Measurements from ENCODE around the gene GPR108. TPM values are rescaled to one million over a fixed set of nuclear protein-coding genes. Genes with fewer than 3 reads are reported as not detected.

Gene GPR108
- total RNA-seq, 1 experiment from 2014 or later, result 36.4 TPM

DNA sequence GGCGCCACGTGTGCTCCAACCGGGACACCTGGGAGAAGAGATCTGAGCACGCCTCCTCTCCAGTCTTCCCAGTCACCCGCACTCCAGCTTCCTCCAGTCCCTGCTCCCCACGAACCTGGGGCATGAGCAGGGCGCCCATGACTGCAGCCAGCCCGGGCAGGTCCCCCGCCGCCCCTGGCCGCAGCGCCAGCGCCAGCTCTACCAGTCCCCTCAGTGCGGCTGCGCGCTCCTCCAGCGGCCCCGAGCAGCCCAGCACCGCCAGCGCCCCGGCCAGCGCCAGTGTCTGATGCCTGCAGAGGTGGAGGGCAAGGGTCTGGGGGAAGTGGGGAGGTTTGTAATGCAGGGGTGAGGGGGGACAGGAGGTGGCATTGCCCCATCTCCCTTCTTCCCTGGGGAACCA, 16.8 kb upstream of the GPR108 start:
- ChIA-PET POLR2A (ENCODE audit: low non-redundant PET) (no interaction called here), CTCF (no interaction called here)
- Histone ChIP-seq H3K27me3 (replicated peaks; ENCODE audit: insufficient read depth, low read depth, low read length, poor library complexity) (no peaks in the 10 kb centered on the region), H3K9me3 (ENCODE audit: low read depth, low read length, poor library complexity, severe bottlenecking) (no peaks in the 10 kb centered on the region), H3K4me3 (ENCODE audit: low read depth, low read length, poor library complexity, severe bottlenecking) (no peak overlapping the region), H3K4me1 (ENCODE audit: insufficient read depth, low read length, poor library complexity, severe bottlenecking) (peaks cover 3% of the 10 kb centered on the region), H3K27ac (ENCODE audit: low read depth, low read length, poor library complexity, severe bottlenecking) (no peak overlapping the region), H3K36me3 (ENCODE audit: insufficient read depth, low read length, poor library complexity, severe bottlenecking) (peaks cover 34% of the 10 kb centered on the region)
- TF ChIP-seq EZH2 (IDR thresholded peaks at IDR 0.05; ENCODE audit: borderline replicate concordance, low read depth, low read length, poor library complexity, severe bottlenecking), result no peak
- TF ChIP-seq, protein P1, sequence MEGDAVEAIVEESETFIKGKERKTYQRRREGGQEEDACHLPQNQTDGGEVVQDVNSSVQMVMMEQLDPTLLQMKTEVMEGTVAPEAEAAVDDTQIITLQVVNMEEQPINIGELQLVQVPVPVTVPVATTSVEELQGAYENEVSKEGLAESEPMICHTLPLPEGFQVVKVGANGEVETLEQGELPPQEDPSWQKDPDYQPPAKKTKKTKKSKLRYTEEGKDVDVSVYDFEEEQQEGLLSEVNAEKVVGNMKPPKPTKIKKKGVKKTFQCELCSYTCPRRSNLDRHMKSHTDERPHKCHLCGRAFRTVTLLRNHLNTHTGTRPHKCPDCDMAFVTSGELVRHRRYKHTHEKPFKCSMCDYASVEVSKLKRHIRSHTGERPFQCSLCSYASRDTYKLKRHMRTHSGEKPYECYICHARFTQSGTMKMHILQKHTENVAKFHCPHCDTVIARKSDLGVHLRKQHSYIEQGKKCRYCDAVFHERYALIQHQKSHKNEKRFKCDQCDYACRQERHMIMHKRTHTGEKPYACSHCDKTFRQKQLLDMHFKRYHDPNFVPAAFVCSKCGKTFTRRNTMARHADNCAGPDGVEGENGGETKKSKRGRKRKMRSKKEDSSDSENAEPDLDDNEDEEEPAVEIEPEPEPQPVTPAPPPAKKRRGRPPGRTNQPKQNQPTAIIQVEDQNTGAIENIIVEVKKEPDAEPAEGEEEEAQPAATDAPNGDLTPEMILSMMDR (conservative IDR thresholded peaks at IDR 0.05; ENCODE audit: low read depth, low read length), result no peak
- no TSS peak for BruUV-seq (replicated peaks)
- DNase-seq (ENCODE audit: low spot score), result no peak
- intact Hi-C loops (cut with micrococcal nuclease; ENCODE audit: unreplicated experiment), result loop anchor here (5.0 kb wide), 1 partner anchor 237 kb away; no protein-coding TSS in a partner anchor

DNA sequence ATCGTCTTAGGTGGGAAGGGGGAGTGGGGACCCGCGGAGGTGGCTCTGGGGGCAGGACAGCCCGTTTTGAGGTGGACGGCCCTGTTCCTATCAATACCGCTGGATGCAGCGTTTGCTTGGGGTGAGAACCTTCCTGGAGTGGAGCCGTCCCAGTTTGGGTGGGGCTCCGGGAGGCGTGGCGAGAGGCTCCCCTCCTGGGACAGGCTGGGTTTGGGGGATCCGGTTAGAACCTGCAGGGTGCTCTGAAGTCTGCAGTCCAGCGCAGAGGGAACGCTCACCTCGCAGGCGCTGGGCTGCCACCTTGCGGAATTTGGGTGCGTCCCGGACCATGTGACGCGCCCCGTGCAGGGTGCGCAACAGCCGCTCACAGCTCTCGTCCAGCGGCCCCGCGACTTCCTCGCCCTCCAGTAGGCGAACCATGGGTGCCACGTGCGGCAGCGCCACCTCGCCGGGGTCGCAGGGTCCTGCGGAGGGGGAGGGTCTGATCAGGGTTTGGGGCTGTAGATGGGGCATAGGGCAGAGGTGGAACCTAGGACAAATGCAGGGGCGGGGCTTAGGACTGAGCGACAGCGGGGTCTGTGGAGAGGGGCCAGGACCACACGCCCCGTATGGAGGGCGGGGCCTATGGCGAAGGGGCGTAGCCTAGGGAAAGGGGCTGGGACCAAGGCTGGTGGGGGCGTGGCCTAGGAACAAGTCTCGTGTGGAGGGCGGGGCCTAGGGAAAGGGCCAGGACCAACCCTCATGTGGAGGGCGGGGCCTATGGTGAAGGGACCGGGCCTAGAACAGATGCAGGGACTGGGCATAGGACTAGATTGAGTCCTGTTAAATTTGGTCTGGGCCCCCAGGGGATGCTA, 16.0 kb upstream of the GPR108 start:
- peak; percentile 96 for DNase-seq (ENCODE audit: low spot score)
- Histone ChIP-seq H3K36me3 (ENCODE audit: insufficient read depth, low read length, poor library complexity, severe bottlenecking) (peaks cover 42% of the 10 kb centered on the region), H3K9me3 (ENCODE audit: low read depth, low read length, poor library complexity, severe bottlenecking) (no peaks in the 10 kb centered on the region), H3K27ac (ENCODE audit: low read depth, low read length, poor library complexity, severe bottlenecking) (peak overlapping the region; percentile 48), H3K27me3 (replicated peaks; ENCODE audit: insufficient read depth, low read depth, low read length, poor library complexity) (no peaks in the 10 kb centered on the region), H3K4me1 (ENCODE audit: insufficient read depth, low read length, poor library complexity, severe bottlenecking) (peaks cover 3% of the 10 kb centered on the region), H3K4me3 (ENCODE audit: low read depth, low read length, poor library complexity, severe bottlenecking) (peak overlapping the region; percentile 50)
- ChIA-PET CTCF (interaction anchor here (1.1 kb wide), 1 partner anchor 237 kb away, joined by 10 read pairs; no protein-coding TSS in a partner anchor), POLR2A (ENCODE audit: low non-redundant PET) (interaction anchor here (0.6 kb wide), 1 partner anchor 223 kb away, joined by 3 read pairs; the partner anchor contains the start of gene TNFSF9)
- no TSS peak for BruUV-seq (replicated peaks)
- intact Hi-C loops (cut with micrococcal nuclease; ENCODE audit: unreplicated experiment), result loop anchor here (1.0 to 5.0 kb wide), 2 partner anchors 14 to 236 kb away; partner anchors contain the start of gene SH2D3A
- TF ChIP-seq, protein P1 (conservative IDR thresholded peaks at IDR 0.05; ENCODE audit: low read depth, low read length), result peak; percentile 62
- no peak for TF ChIP-seq EZH2 (IDR thresholded peaks at IDR 0.05; ENCODE audit: borderline replicate concordance, low read depth, low read length, poor library complexity, severe bottlenecking)

DNA sequence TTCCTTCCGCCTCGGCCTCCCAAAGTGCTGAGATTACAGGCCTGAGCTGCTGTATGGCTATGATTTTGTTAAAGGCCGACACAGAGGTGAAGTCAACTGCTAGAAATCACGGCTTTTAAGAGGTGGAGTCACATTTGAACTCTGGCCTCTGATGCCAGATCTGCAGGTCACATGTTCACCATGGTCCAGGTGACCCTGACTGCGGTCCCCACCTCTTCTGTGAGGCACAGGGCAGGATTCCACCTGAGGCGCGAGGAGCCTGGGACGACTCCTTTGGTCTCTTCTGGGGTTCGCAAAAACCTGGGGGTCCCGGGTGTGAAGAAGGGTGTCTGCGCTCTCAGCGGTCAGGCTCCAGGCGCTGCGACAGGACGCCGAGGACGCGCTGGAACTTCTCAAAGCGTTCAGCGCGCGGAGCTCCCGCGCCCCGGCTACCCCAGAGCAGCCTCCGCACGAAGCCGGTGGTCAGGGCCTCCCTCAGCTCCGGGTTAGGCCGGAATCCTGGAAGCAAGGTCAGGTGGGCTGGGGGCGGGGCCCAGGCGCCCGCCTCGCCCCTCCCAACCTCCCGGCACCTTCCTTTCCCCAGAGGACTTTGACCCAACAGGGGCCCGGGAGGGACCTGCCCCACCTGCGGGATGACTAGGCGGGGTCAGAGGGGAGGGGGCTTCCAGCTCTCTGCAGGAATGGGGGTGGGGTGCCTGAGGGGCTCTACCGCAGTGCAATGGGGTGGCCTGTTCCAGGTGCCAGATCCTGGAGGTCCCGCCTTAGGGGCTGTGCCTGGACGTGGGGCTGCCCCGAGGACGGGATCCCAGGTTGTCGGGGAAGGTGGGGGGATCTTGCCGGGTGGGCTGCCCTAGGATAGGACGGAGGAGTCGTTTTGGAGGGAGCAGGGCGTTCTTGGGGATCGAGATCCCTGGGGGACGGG, 15.1 kb upstream of the GPR108 start:
- H3K9me3 ChIP-seq (ENCODE audit: low read depth, low read length, poor library complexity, severe bottlenecking), result no peaks in the 10 kb centered on the region
- no peak for TF ChIP-seq EZH2 (IDR thresholded peaks at IDR 0.05; ENCODE audit: borderline replicate concordance, low read depth, low read length, poor library complexity, severe bottlenecking)
- TF ChIP-seq, protein P1 (conservative IDR thresholded peaks at IDR 0.05; ENCODE audit: low read depth, low read length), result no peak
- H3K27ac ChIP-seq (ENCODE audit: low read depth, low read length, poor library complexity, severe bottlenecking), result no peak overlapping the region
- CTCF ChIA-PET, result interaction anchor here (0.6 to 1.1 kb wide), 2 partner anchors 111 to 236 kb away, joined by 4 to 10 read pairs; no protein-coding TSS in a partner anchor
- peak overlapping the region; percentile 50 for H3K4me3 ChIP-seq (ENCODE audit: low read depth, low read length, poor library complexity, severe bottlenecking)
- peaks cover 51% of the 10 kb centered on the region for H3K36me3 ChIP-seq (ENCODE audit: insufficient read depth, low read length, poor library complexity, severe bottlenecking)
- DNase-seq (ENCODE audit: low spot score), result no peak
- peaks cover 3% of the 10 kb centered on the region for H3K4me1 ChIP-seq (ENCODE audit: insufficient read depth, low read length, poor library complexity, severe bottlenecking)
- no peaks in the 10 kb centered on the region for H3K27me3 ChIP-seq (replicated peaks; ENCODE audit: insufficient read depth, low read depth, low read length, poor library complexity)
- no TSS peak for BruUV-seq (replicated peaks)
- POLR2A ChIA-PET (ENCODE audit: low non-redundant PET), result interaction anchor here (0.6 kb wide), 1 partner anchor 222 kb away, joined by 3 read pairs; the partner anchor contains the start of gene TNFSF9
- intact Hi-C loops (cut with micrococcal nuclease; ENCODE audit: unreplicated experiment), result loop anchor here (1.0 to 5.0 kb wide), 2 partner anchors 15 to 235 kb away; partner anchors contain the start of gene SH2D3A
